HG02759 (cell line): ENCODE results near the gene OR10AD1.
"Not testable (repeated sequence)": the region's sequence is repeated elsewhere in the genome, so short reads cannot be mapped to it uniquely, and the experiment has no call there.

Source experiments
- ATAC-seq: cut with Tn5 transposase; IDR thresholded peaks from one replicate; pipeline ENCODE4 v1.9.1; 2021; ENCODE audit warnings: mild to moderate bottlenecking, moderate library complexity; ENCODE audit not compliant: unreplicated experiment

OR10AD1 gene

DNA sequence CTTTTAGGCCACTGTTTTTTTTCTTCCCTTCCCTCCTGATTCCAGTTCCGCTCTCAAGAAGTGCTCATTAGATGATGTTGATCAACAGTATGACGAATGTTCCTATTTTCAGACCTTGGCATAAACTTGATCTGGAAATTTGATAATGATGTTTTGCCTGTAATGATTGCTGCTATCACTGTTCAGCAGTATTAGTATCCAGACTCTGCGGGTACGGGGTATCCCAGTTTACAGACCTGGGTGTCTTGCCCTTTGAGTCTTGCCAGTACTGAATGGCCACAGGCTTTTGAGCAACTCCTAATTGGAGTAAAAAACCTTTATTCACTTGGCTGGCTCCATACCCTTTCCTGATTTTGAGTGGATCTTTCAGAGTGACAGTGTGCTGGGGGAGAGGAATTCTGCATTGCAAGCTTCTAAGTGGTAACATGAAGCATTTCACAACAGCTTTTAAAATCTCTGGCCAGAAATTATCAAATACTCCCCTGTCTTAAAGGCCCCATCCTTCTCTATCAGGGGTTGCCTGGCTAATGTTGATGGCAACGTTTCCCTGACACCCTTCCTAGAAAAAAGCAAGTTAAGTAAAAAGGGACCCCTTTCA is 39.8 kb downstream of the OR10AD1 start:
- no peak for ATAC-seq

GRCh38 chr12:48160807-48161206 is 42.3 kb downstream of the OR10AD1 start:
- ATAC-seq = no peak

GRCh38 chr12:48160046-48160445 is 43.0 kb downstream of the OR10AD1 start:
- ATAC-seq = no peak

DNA sequence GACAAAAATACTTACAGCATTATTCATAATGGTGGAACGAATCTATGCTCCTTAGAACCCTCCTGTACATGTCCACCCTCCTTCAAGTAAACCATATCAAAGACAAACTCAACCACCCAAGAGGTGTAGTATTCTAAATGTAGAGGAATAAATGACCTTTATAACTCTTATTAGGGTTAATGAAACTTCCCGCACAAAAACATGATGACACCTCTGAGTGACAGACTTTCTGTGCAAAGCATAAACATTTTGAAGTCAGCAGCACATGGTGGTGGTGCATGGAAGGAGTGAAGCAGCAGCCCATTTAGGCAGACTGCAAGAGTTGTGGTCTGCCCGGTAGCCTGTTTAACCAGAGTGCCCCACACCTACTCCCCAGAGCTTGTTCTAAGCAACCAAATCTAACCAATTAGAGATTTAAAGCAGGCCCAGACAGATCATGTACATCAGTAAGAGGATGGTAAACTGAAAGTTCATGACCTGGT is 45.2 kb downstream of the OR10AD1 start:
- ATAC-seq = peak; percentile 19

- ATAC-seq = peak; percentile 86
Measured at GRCh38 chr12:48157018-48157888, 45.8 kb downstream of the OR10AD1 start, which contains the start of gene ASB8. ASB8 (minus strand) TSS chr12:48157515; CDS start chr12:48153496, 4,019 bp downstream.

DNA sequence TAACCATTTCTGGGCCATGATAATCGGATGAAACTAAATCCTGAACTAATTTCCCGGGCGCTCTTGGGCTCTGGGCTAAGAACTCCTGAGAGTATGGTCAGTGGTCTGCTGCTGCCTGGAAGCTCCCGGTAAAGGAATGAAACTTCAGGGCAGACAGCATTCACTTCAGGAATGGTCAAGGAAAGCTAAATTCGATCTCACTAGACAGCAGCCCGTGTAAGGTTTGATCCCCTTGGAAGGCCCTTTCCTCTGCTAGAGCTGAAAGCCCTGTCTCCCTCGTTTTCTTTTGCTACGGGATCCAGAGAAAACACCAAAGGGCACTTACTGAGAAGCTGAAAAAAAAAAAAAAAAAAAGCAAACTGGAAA is 46.5 kb downstream of the OR10AD1 start:
- ATAC-seq = no peak

- ATAC-seq = not testable (repeated sequence)
Measured at GRCh38 chr12:48155786-48156185, 47.3 kb downstream of the OR10AD1 start.
